ENCODE results near the gene PKD1L1. TPM values are rescaled to one million over a fixed set of nuclear protein-coding genes. Genes with fewer than 3 reads are reported as not detected.

PKD1L1 gene
- total and polyA plus RNA-seq, 8 donors, result 0.13 to 0.67 (median 0.34) TPM

- Histone ChIP-seq H3K9me3 (no peaks in the 10 kb centered on the region), H3K27ac (no peak overlapping the region), H3K4me3 (no peak overlapping the region), H3K4me1 (no peaks in the 10 kb centered on the region), H3K27me3 (no peaks in the 10 kb centered on the region), H3K36me3 (no peaks in the 10 kb centered on the region)
- ATAC-seq, result no peak
- no peak for TF ChIP-seq CTCF (IDR thresholded peaks at IDR 0.05)
- intact Hi-C loops (cut with DNase I), result no loop called here
- no peak for DNase-seq
Measured at GRCh38 chr7:47906883-47907282, 41.4 kb downstream of the PKD1L1 start.

DNA sequence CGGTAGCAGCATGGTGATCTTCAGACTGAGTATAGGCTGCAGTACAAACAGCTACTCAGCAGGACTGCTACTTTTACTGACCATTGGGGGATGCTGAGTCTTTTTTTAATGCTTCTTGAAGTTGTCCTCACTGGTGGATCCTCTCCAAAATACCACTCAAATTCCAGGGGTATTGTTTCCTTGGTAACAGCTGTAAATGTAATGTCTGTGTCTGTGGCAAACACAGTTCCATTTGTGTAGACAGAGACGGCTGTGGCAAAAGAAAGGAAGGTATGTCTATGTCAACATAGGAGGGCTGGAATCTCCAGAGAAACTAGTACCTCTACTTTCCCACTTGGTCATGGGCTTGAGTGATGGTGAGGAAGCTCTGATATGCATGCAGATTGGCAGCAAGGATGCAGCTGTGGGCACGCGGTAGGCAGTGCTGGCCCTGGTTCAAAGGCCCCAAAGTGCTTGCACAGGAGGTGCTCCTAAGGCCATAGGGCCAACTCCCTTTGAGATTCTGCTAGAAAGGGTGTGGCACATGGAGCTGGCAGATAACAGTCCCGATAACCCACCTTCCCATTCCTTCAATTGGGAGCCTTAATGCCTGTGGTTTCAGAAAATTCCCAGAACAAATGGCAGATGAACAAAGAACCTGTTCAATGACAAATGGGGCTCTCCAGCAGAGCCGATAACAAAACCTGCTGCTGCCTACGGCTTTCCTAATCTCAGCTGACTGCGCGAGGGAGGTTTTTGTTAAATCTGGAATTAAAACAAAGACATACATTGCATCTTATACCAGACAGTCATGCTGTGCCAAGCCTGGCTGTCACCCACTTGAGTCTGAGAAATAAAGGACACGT is 43.0 kb downstream of the PKD1L1 start:
- no peak for ATAC-seq
- DNase-seq, result no peak
- no peak overlapping the region for H3K27ac ChIP-seq
- no peaks in the 10 kb centered on the region for H3K9me3 ChIP-seq
- no peaks in the 10 kb centered on the region for H3K4me1 ChIP-seq
- no peak overlapping the region for H3K4me3 ChIP-seq
- no peaks in the 10 kb centered on the region for H3K27me3 ChIP-seq
- H3K36me3 ChIP-seq, result no peaks in the 10 kb centered on the region
- no peak for TF ChIP-seq CTCF (IDR thresholded peaks at IDR 0.05)
- intact Hi-C loops (cut with DNase I), result no loop called here

DNA sequence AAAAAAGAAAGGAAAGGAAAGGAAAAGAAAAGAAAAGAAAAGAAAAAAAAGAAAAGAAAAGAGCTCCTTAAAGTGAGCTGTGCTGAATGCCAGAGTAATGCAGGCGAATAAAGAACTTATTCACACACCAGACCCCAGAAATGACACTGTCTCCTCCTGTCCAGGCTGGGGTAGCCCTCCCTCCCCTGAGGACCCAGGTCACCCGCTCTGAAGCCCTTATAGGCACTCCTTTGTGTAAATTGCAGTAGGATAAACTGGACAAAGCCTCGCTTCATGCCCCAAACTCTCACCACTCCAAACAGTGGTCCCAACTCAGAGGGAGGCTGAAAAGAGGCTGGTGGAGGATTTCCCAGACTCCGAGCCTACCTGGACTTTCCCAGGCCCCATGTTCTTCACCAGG is 46.3 kb downstream of the PKD1L1 start:
- intact Hi-C loops (cut with DNase I), result no loop called here
- Histone ChIP-seq H3K27ac (no peak overlapping the region), H3K36me3 (no peaks in the 10 kb centered on the region), H3K4me1 (no peaks in the 10 kb centered on the region), H3K4me3 (no peak overlapping the region), H3K9me3 (no peaks in the 10 kb centered on the region), H3K27me3 (no peaks in the 10 kb centered on the region)
- no peak for ATAC-seq
- TF ChIP-seq CTCF (IDR thresholded peaks at IDR 0.05), result no peak
- DNase-seq, result no peak

GRCh38 chr7:47901542-47901941 is 46.7 kb downstream of the PKD1L1 start:
- Histone ChIP-seq H3K4me3 (no peak overlapping the region), H3K9me3 (no peaks in the 10 kb centered on the region), H3K4me1 (no peaks in the 10 kb centered on the region), H3K36me3 (no peaks in the 10 kb centered on the region), H3K27ac (no peak overlapping the region), H3K27me3 (no peaks in the 10 kb centered on the region)
- ATAC-seq (no peak), DNase-seq (no peak)
- TF ChIP-seq CTCF (IDR thresholded peaks at IDR 0.05), result no peak
- intact Hi-C loops (cut with DNase I), result no loop called here

GRCh38 chr7:47897831-47898230 is 50.4 kb downstream of the PKD1L1 start:
- no peak for TF ChIP-seq CTCF (IDR thresholded peaks at IDR 0.05)
- no peak for ATAC-seq
- DNase-seq, result no peak
- no peaks in the 10 kb centered on the region for H3K9me3 ChIP-seq
- no peaks in the 10 kb centered on the region for H3K4me1 ChIP-seq
- H3K36me3 ChIP-seq, result no peaks in the 10 kb centered on the region
- no peak overlapping the region for H3K4me3 ChIP-seq
- no peak overlapping the region for H3K27ac ChIP-seq
- intact Hi-C loops (cut with DNase I), result no loop called here
- no peaks in the 10 kb centered on the region for H3K27me3 ChIP-seq
